HL-60 (cell line): ENCODE data around the gene STX18.

Experiments used
- DNase-seq, 2 experiments: peaks; one replicate each; pipeline ENCODE4 v3.0.0-alpha.2; 2010 to 2020; ENCODE audit warnings: low read depth in 1 of 2, low spot score in 1 of 2
- H3K27ac ChIP-seq: fragments of 250-450 bp; sonication (Bioruptor Pico); replicated peaks from 2 replicates; pipeline ENCODE4 v1.5.1; 2020; ENCODE audit warnings: mild to moderate bottlenecking, moderate library complexity
- H3K27me3 ChIP-seq: fragments of 250-450 bp; sonication (Bioruptor Pico); 2 replicates; pipeline ENCODE4 v1.5.1; 2021; ENCODE audit warnings: mild to moderate bottlenecking, moderate library complexity; ENCODE audit not compliant: insufficient read depth, poor library complexity, severe bottlenecking
- H3K4me3 ChIP-seq: replicated peaks from 2 replicates; pipeline ENCODE4 v1.5.1; 2011; ENCODE audit warnings: mild to moderate bottlenecking, control low read depth, low read length; ENCODE audit not compliant: insufficient read depth
- GABPA ChIP-seq: IDR thresholded peaks from 2 replicates; pipeline ENCODE4 v1.6.1; 2012; ENCODE audit warnings: low read depth
- POLR2AphosphoS5 ChIP-seq: IDR thresholded peaks from 2 replicates; pipeline ENCODE4 v1.6.1; 2012; ENCODE audit warnings: low read depth
- SPI1 ChIP-seq: IDR thresholded peaks from 2 replicates; pipeline ENCODE4 v1.6.1; 2012; ENCODE audit warnings: low read depth, mild to moderate bottlenecking, borderline replicate concordance
- TF ChIP-seq, protein P1 (sequence below): IDR thresholded peaks from 2 replicates; pipeline ENCODE4 v1.6.1; 2012; ENCODE audit warnings: low read depth; ENCODE audit not compliant: insufficient replicate concordance
- TF ChIP-seq, protein P2 (sequence below): IDR thresholded peaks from one replicate; pipeline ENCODE4 v1.5.1; 2011; ENCODE audit warnings: low read length, control low read depth, inconsistent platforms; ENCODE audit not compliant: insufficient read depth

STX18 gene

DNA sequence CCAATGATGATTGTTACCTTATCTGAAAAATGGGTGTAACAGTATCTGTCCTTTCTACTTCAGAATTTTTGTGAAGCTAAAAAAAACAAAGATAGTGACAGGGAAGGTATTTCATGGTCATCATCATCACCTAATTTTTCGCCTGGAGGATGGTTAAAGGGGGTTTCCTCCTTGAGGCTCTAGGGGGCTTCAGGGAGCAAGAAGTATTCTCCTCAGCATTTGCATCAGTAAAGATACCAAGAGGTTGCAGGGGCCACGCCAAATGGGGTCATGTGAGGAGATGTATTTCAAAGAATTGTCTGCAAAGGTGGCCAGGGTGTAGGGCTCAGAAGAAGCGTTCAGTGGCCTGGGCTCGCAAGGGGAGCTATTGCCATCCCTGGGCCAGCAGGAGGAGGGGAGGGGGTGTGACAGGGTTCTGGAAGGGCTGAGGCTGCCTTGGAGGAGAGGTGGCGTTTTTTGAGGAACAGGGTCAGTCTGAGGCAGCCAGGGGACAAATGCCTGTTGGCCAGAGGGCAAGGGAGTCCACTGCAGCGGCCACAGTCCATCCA lies 162.2 kb downstream of the STX18 start:
- H3K27ac ChIP-seq, result no peak overlapping the region
- no peak overlapping the region for H3K4me3 ChIP-seq
- peaks cover 3% of the 10 kb centered on the region for H3K27me3 ChIP-seq
- no peak for DNase-seq
- TF ChIP-seq, protein P1, sequence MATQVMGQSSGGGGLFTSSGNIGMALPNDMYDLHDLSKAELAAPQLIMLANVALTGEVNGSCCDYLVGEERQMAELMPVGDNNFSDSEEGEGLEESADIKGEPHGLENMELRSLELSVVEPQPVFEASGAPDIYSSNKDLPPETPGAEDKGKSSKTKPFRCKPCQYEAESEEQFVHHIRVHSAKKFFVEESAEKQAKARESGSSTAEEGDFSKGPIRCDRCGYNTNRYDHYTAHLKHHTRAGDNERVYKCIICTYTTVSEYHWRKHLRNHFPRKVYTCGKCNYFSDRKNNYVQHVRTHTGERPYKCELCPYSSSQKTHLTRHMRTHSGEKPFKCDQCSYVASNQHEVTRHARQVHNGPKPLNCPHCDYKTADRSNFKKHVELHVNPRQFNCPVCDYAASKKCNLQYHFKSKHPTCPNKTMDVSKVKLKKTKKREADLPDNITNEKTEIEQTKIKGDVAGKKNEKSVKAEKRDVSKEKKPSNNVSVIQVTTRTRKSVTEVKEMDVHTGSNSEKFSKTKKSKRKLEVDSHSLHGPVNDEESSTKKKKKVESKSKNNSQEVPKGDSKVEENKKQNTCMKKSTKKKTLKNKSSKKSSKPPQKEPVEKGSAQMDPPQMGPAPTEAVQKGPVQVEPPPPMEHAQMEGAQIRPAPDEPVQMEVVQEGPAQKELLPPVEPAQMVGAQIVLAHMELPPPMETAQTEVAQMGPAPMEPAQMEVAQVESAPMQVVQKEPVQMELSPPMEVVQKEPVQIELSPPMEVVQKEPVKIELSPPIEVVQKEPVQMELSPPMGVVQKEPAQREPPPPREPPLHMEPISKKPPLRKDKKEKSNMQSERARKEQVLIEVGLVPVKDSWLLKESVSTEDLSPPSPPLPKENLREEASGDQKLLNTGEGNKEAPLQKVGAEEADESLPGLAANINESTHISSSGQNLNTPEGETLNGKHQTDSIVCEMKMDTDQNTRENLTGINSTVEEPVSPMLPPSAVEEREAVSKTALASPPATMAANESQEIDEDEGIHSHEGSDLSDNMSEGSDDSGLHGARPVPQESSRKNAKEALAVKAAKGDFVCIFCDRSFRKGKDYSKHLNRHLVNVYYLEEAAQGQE, result no peak
- TF ChIP-seq GABPA, result no peak
- no peak for TF ChIP-seq SPI1
- TF ChIP-seq, protein P2, sequence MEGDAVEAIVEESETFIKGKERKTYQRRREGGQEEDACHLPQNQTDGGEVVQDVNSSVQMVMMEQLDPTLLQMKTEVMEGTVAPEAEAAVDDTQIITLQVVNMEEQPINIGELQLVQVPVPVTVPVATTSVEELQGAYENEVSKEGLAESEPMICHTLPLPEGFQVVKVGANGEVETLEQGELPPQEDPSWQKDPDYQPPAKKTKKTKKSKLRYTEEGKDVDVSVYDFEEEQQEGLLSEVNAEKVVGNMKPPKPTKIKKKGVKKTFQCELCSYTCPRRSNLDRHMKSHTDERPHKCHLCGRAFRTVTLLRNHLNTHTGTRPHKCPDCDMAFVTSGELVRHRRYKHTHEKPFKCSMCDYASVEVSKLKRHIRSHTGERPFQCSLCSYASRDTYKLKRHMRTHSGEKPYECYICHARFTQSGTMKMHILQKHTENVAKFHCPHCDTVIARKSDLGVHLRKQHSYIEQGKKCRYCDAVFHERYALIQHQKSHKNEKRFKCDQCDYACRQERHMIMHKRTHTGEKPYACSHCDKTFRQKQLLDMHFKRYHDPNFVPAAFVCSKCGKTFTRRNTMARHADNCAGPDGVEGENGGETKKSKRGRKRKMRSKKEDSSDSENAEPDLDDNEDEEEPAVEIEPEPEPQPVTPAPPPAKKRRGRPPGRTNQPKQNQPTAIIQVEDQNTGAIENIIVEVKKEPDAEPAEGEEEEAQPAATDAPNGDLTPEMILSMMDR, result no peak
- no peak for TF ChIP-seq POLR2AphosphoS5

DNA sequence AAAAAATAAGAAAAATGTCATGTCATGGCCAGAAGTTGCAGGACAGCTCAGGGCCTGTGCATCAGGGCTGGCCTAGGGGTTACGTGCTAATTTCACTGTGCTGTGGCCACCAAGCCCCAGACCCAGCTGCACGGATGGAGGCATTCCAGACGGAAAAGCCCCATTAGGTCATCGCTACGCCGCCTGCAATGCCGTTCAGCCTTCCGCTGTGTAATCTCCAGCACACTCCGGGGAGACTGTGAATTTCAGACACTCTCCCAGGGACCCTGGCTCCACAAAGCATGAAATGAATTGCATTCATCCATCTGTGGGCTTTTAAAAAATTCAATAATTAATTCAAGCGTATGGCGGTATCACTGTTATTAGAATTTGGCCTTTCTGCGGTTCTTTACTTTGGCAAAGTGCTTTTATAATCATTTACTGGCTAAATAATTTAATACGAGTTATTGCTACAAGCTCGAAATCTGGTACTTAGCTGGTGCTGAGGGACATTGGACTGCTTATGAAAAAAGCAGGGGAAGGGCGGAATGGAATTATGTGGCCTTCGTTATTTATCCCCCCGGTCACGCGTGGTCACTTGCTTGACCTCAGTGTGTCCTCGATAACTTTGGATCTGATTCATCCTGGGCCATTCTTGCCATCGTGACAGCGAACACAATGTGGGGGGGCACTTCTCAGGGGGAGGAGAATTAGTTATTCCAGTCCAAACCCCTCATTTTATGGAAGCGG lies 164.0 kb downstream of the STX18 start:
- no peaks in the 10 kb centered on the region for H3K27me3 ChIP-seq
- TF ChIP-seq GABPA (no peak), SPI1 (no peak), POLR2AphosphoS5 (no peak)
- TF ChIP-seq, protein P2, result no peak
- TF ChIP-seq, protein P1, result no peak
- no peak overlapping the region for H3K27ac ChIP-seq
- no peak overlapping the region for H3K4me3 ChIP-seq
- DNase-seq, result no peak

DNA sequence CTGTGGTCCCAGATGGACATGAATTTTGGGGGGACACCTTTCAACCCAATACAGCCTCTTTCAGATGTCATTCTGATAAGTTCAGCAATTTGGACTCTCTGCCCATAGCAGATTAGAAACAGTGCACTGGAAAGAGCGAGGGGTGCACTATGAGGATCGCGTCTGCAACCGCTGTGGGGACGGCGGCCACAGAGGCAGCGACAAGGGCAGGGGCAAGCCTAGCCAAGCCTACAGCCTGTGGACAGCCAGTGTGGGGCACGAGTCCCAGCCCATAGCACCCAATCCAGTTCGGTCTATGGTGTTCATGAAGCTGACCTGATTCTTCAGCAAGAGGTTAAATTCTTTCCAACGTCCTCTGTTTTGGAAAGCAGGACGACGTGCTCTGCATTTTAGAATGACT lies 164.7 kb downstream of the STX18 start:
- no peak for DNase-seq
- Histone ChIP-seq H3K27ac (no peak overlapping the region), H3K4me3 (no peak overlapping the region), H3K27me3 (no peaks in the 10 kb centered on the region)
- TF ChIP-seq GABPA (no peak), POLR2AphosphoS5 (no peak), SPI1 (no peak)
- TF ChIP-seq, protein P2, result no peak
- TF ChIP-seq, protein P1, result no peak
